HG03575 (cell line): Measurements from ENCODE around the gene CDX2.

Source experiments
- ATAC-seq: cut with Tn5 transposase; IDR thresholded peaks from one replicate; pipeline ENCODE4 v1.9.1; 2021; ENCODE audit not compliant: unreplicated experiment, insufficient number of reproducible peaks, low FRiP score; ENCODE audit errors: extremely low read depth

Gene CDX2

GRCh38 chr13:27921421-27921960, 47.6 kb downstream of the CDX2 start:
- no peak for ATAC-seq

- no peak for ATAC-seq
Observed at GRCh38 chr13:27920677-27921420, 48.3 kb downstream of the CDX2 start.

- ATAC-seq: no peak
Observed at GRCh38 chr13:27919934-27920676, 49.0 kb downstream of the CDX2 start, which contains the start of gene PDX1. Gene PDX1 (plus strand): TSS chr13:27920000. CDS start chr13:27920139, 139 bp downstream.

GRCh38 chr13:27919659-27919933, 49.5 kb downstream of the CDX2 start:
- ATAC-seq: no peak

- no peak for ATAC-seq
Observed at GRCh38 chr13:27918918-27919658, 50.0 kb downstream of the CDX2 start.

- no peak for ATAC-seq
Observed at GRCh38 chr13:27918041-27918917, 50.8 kb downstream of the CDX2 start.

GRCh38 chr13:27917121-27917947, 51.8 kb downstream of the CDX2 start:
- no peak for ATAC-seq

- ATAC-seq: no peak
Observed at GRCh38 chr13:27915301-27916207, 53.6 kb downstream of the CDX2 start.

GRCh38 chr13:27913160-27913559, 56.0 kb downstream of the CDX2 start:
- no peak for ATAC-seq

- no peak for ATAC-seq
Observed at GRCh38 chr13:27911521-27911920, 57.6 kb downstream of the CDX2 start.
